Spleen (tissue), 7 donors: ENCODE results near the gene AJAP1.

Experiments
- CTCF ChIP-seq, 11 experiments: fragments of 200-600 bp in 7 of 11; fragments of 450-650 bp in 4 of 11; sonication (generic) in 4 of 11; IDR thresholded peaks in 8 of 11; conservative IDR thresholded peaks in 3 of 11; 1 replicate in 7 of 11; 2 replicates in 4 of 11; pipeline versions ENCODE4 v1.4.0 to v1.8.0; 2016 to 2021; ENCODE audit warnings: antibody characterized with exemption in 11 of 11, inconsistent platforms in 4 of 11, mild to moderate bottlenecking in 1 of 11
- POLR2A ChIP-seq, 3 donors: fragments of 450-650 bp; IDR thresholded peaks; one replicate each; pipeline ENCODE4 v1.5.1; 2017; ENCODE audit warnings: antibody characterized with exemption in 3 of 3, mild to moderate bottlenecking in 1 of 3
- POLR2AphosphoS5 ChIP-seq, 3 donors: sonication (generic); formaldehyde crosslinking; IDR thresholded peaks; one replicate each; pipeline ENCODE4 v1.5.1; 2017; ENCODE audit warnings: antibody characterized with exemption in 3 of 3
- donor health status: DM: no; HTN: no; CAD: no; lungs with moderate emphysema.
- donor health status: DM: no; HTN: no; CAD: no.
- donor health status: DM: no; HTN: no; CAD: no.

DNA sequence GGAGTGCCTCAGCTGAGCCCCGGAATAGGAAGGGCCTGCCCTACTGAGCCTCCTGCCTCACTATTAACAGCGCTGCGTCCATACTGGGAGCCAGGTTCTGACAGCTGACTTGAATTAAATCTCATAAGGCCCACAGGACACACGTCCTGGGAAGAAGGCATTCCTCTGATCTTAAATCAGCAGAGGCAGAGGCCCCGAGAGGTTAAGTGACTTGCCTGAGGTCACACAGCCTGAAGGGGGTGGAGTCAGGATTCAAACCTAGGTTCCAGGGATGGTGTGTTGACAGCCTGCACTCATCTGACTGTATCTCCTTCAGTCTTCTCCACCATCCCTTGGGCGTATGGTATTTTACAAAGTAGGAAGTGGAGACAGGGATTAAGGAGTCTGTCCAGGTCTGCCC, 79.8 kb downstream of the AJAP1 start:
- TF ChIP-seq POLR2A (IDR thresholded peaks at IDR 0.05): no peak
- TF ChIP-seq POLR2AphosphoS5 (IDR thresholded peaks at IDR 0.05): no peak
- TF ChIP-seq CTCF (IDR thresholded peaks at IDR 0.05 in 8 of 11, conservative IDR thresholded peaks at IDR 0.05 in 3 of 11): no peak
